SK-MEL-5 (cell line): ENCODE results near the gene AADACL2. TPM values are rescaled to one million over a fixed set of nuclear protein-coding genes. Genes with fewer than 3 reads are reported as not detected.
"Not testable (repeated sequence)": the region's sequence is repeated elsewhere in the genome, so short reads cannot be mapped to it uniquely, and the experiment has no call there.

Source experiments
- DNase-seq: peaks from one replicate; pipeline ENCODE4 v3.0.0-alpha.2; 2016; ENCODE audit warnings: low read depth, low spot score
- in situ Hi-C: cut with HindIII; loops from 2 replicates; pipeline ENCODE4 v1.10.0; 2016; ENCODE audit warnings: low sequenced_read_pairs, high pct_unique_total_duplicates, low pct_unique_long_range_greater_than_20kb
- total RNA-seq: library from RNA; depleted of rRNA; stranded (reverse); fragments of >200 nt; shearing (Covaris generic); gene quantifications from 2 replicates; pipeline ENCODE4 v1.2.3, GENCODE V29; 2014

Gene AADACL2
- total RNA-seq, 1 experiment from 2014 or later, result not detected

GRCh38 chr3:151750678-151751077 lies 17.0 kb downstream of the AADACL2 start:
- DNase-seq, result no peak
- in situ Hi-C loops, result no loop called here

GRCh38 chr3:151751161-151751560 lies 17.4 kb downstream of the AADACL2 start:
- in situ Hi-C loops, result no loop called here

GRCh38 chr3:151753846-151754245 lies 20.1 kb downstream of the AADACL2 start:
- no peak for DNase-seq

More at GRCh38 chr3:151751161-151751560, 17.4 kb downstream of the AADACL2 start:
- no peak for DNase-seq

GRCh38 chr3:151761581-151761980 lies 27.9 kb downstream of the AADACL2 start:
- DNase-seq, result no peak
- in situ Hi-C loops, result no loop called here

More at GRCh38 chr3:151753846-151754245, 20.1 kb downstream of the AADACL2 start:
- in situ Hi-C loops, result no loop called here

GRCh38 chr3:151764699-151765098 lies 31.0 kb downstream of the AADACL2 start:
- in situ Hi-C loops, DNase-seq: not testable (repeated sequence)

GRCh38 chr3:151765685-151766084 lies 32.0 kb downstream of the AADACL2 start:
- no peak for DNase-seq

GRCh38 chr3:151766454-151766853 lies 32.7 kb downstream of the AADACL2 start:
- DNase-seq, result no peak
- in situ Hi-C loops, result no loop called here

More at GRCh38 chr3:151765685-151766084, 32.0 kb downstream of the AADACL2 start:
- in situ Hi-C loops, result no loop called here

GRCh38 chr3:151768393-151768930 lies 34.7 kb downstream of the AADACL2 start:
- DNase-seq, result no peak
- in situ Hi-C loops, result no loop called here

GRCh38 chr3:151769175-151769574 lies 35.4 kb downstream of the AADACL2 start:
- no peak for DNase-seq
- in situ Hi-C loops, result no loop called here

GRCh38 chr3:151770956-151771355 lies 37.2 kb downstream of the AADACL2 start:
- DNase-seq, result peak; percentile 79
- in situ Hi-C loops, result no loop called here

GRCh38 chr3:151772825-151773480 lies 39.2 kb downstream of the AADACL2 start:
- in situ Hi-C loops, result no loop called here
- no peak for DNase-seq

- in situ Hi-C loops, result no loop called here
Observed at GRCh38 chr3:151774235-151774634, 40.5 kb downstream of the AADACL2 start.

GRCh38 chr3:151774910-151775309 lies 41.2 kb downstream of the AADACL2 start:
- no peak for DNase-seq
- in situ Hi-C loops, result no loop called here

More at GRCh38 chr3:151774235-151774634, 40.5 kb downstream of the AADACL2 start:
- DNase-seq, result no peak

GRCh38 chr3:151775314-151776258 lies 41.9 kb downstream of the AADACL2 start:
- in situ Hi-C loops, result no loop called here
- DNase-seq, result no peak

GRCh38 chr3:151776259-151776740 lies 42.6 kb downstream of the AADACL2 start:
- no peak for DNase-seq
- in situ Hi-C loops, result no loop called here

GRCh38 chr3:151777880-151778279 lies 44.2 kb downstream of the AADACL2 start:
- in situ Hi-C loops, result no loop called here
- no peak for DNase-seq

- in situ Hi-C loops, result no loop called here
- DNase-seq, result no peak
Observed at GRCh38 chr3:151787626-151788025, 53.9 kb downstream of the AADACL2 start.

GRCh38 chr3:151788401-151788800 lies 54.7 kb downstream of the AADACL2 start:
- in situ Hi-C loops, result no loop called here
- DNase-seq, result no peak
